Erythroblast (primary cell): ENCODE data around the gene COPE.

Experiments used
- GATA1 ChIP-seq: IDR thresholded peaks from 2 replicates; pipeline ENCODE4 v1.6.1; 2011; ENCODE audit warnings: low read depth, mild to moderate bottlenecking, control low read depth, low read length, moderate library complexity
- POLR2A ChIP-seq: IDR thresholded peaks from 2 replicates; pipeline ENCODE4 v1.6.1; 2011; ENCODE audit warnings: mild to moderate bottlenecking, low read length

DNA sequence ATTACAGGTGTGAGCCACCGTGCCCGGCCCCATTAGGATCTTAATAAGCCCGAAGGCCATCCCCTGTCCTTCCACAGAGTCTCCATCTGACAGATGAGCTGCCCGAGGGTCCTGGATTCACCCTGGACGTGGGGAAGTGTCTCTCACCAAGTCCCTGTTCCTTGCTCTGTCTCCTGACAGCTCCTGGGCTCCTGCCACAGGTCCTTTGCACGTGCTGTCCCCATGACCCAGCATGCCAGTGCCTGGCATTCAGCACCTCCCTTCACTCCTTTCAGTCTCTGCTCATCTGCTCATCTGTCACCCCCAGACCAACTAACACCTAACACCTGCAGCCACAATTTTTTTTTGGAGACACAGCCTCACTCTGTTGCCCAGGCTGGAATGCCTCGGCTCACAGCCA is 37.7 kb downstream of the COPE start:
- TF ChIP-seq POLR2A (no peak), GATA1 (no peak)
